Ishikawa (cell line): ENCODE data around the gene VMAC.

Experiments
- CREB1 ChIP-seq: IDR thresholded peaks from 2 replicates; pipeline ENCODE4 v1.6.1; 2012; ENCODE audit warnings: low read depth
- FOXM1 ChIP-seq: IDR thresholded peaks from 2 replicates; pipeline ENCODE4 v1.6.1; 2012; ENCODE audit warnings: low read depth, borderline replicate concordance
- RAD21 ChIP-seq: IDR thresholded peaks from 2 replicates; pipeline ENCODE4 v1.6.1; 2012; ENCODE audit warnings: low read depth
- TAF1 ChIP-seq: IDR thresholded peaks from 2 replicates; pipeline ENCODE4 v1.6.1; 2012; ENCODE audit warnings: low read depth, mild to moderate bottlenecking
- TF ChIP-seq, protein P1 (sequence below): IDR thresholded peaks from 2 replicates; pipeline ENCODE4 v1.6.1; 2012

DNA sequence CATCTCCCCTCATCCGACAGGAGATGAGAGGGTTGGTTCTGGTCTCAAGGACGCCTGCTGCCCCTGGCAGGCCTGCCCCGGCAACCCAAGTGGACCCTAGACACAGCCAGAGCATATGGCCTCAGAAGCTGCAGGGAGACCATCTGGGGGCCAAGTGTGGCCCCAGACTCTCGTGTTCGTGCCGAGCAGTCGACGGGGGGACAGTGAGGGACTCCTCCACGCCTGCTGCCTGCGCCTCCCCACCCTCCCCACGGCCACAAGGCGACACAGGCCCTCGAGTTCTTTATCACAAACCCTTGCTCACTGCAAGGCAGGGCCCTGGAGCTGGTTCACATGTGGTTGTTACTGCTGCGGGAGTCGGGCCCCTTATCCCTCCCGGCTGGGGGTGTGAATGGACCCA is 18.7 kb downstream of the VMAC start:
- TF ChIP-seq RAD21 (no peak), CREB1 (no peak), FOXM1 (no peak), TAF1 (no peak)
- TF ChIP-seq, protein P1, sequence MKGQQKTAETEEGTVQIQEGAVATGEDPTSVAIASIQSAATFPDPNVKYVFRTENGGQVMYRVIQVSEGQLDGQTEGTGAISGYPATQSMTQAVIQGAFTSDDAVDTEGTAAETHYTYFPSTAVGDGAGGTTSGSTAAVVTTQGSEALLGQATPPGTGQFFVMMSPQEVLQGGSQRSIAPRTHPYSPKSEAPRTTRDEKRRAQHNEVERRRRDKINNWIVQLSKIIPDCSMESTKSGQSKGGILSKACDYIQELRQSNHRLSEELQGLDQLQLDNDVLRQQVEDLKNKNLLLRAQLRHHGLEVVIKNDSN = no peak
